ENCODE data around the gene WASF2. TPM values are rescaled to one million over a fixed set of nuclear protein-coding genes. Genes with fewer than 3 reads are reported as not detected.

The WASF2 gene
- total RNA-seq, 3 donors from 2014 or later = 131 to 159 (median 134) TPM

DNA sequence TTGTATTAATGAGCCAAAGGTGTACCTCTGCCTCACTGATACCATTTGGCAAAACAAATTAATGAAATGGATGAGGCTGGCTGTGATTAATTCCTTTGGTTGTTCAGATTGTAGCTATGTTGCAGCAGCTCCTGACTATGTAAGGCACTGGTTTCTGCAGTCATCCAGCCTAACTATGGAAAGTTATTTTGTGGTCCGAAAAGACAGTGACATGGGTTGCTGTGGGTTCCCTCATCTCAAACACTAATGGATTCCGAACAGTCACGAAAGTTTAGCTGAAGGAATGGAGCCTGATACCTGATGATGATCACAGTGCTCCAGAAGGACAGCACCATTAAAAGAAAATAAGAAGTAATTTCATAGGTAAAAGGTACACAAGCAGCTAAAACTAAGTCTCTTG is 42.6 kb downstream of the WASF2 start:
- TF ChIP-seq, protein P1, sequence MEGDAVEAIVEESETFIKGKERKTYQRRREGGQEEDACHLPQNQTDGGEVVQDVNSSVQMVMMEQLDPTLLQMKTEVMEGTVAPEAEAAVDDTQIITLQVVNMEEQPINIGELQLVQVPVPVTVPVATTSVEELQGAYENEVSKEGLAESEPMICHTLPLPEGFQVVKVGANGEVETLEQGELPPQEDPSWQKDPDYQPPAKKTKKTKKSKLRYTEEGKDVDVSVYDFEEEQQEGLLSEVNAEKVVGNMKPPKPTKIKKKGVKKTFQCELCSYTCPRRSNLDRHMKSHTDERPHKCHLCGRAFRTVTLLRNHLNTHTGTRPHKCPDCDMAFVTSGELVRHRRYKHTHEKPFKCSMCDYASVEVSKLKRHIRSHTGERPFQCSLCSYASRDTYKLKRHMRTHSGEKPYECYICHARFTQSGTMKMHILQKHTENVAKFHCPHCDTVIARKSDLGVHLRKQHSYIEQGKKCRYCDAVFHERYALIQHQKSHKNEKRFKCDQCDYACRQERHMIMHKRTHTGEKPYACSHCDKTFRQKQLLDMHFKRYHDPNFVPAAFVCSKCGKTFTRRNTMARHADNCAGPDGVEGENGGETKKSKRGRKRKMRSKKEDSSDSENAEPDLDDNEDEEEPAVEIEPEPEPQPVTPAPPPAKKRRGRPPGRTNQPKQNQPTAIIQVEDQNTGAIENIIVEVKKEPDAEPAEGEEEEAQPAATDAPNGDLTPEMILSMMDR (IDR thresholded peaks at IDR 0.05) = no peak
- intact Hi-C loops (cut with DNase I, micrococcal nuclease) = no loop called here
- no peak overlapping the region for H3K4me3 ChIP-seq
- DNase-seq (no peak), ATAC-seq (no peak)
- no peaks in the 10 kb centered on the region for H3K9me3 ChIP-seq
- no peaks in the 10 kb centered on the region for H3K36me3 ChIP-seq (ENCODE audit: low read depth)
- peaks cover 17% of the 10 kb centered on the region for H3K4me1 ChIP-seq (ENCODE audit: low read depth)

DNA sequence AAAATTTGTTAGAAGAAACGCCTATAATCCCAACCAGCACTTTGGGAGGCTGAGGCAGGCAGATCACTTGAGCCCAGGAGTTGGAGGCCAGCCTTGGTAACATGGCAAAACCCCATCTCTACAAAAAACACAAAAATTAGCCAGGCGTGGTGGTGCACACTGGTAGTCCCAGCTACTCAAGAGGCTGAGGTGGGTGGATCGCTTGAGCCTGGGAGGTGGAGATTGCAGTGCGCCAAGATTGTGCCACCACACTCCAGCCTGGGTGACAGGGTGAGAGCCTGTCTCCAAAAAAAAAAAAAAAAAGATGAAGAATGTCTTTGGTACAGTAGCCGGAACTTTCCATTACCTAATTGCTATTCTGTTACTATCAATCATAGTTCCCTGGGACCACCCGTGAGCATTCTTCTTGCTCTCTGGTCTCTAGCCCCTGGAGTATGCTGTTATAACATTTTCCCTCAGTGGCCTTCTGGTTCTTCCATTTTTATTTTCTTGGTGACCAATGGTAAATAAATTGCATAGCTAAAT is 43.4 kb downstream of the WASF2 start:
- DNase-seq (no peak), ATAC-seq (no peak)
- Histone ChIP-seq H3K36me3 (ENCODE audit: low read depth) (no peaks in the 10 kb centered on the region), H3K9me3 (no peaks in the 10 kb centered on the region), H3K4me1 (ENCODE audit: low read depth) (peaks cover 17% of the 10 kb centered on the region), H3K4me3 (no peak overlapping the region)
- TF ChIP-seq, protein P1 (IDR thresholded peaks at IDR 0.05) = no peak
- intact Hi-C loops (cut with DNase I, micrococcal nuclease) = no loop called here

DNA sequence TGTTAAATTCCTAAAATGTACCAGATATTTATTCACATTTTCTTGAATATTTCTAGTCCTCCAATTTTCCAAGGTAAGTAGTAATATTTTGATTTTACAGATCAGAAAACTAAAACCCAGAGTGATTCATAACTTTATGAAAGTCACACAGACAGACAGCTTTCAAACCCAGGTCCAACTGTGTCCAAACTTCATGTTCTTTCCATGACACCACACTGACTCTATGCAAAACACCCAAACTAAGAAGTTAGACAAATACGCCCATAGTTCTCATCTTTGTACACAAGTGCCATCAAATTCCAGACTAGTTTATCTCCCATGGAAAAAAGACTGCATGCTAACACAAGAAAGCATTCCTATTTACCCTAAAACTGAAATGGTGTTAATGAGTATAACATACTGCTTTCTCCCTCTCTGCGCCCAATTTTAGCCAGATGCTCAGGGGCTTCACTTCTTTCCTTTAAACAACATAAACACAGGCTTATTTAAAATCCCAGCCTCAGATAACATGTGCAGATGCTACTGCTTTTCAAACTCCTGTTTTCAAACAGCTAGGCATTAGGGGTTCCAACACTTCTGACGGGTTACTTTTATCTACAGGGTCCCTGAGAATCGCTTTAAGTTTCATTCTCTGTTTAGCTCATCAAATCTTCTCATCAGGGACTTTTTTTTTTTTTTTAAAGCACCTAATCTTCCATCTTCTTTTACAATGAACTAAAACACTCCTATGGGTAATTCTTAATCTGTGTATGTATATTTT is 44.6 kb downstream of the WASF2 start:
- H3K9me3 ChIP-seq = no peaks in the 10 kb centered on the region
- peak; percentile 25 for ATAC-seq
- peaks cover 19% of the 10 kb centered on the region for H3K4me1 ChIP-seq (ENCODE audit: low read depth)
- intact Hi-C loops (cut with DNase I, micrococcal nuclease) = no loop called here
- TF ChIP-seq, protein P1 (IDR thresholded peaks at IDR 0.05) = no peak
- no peaks in the 10 kb centered on the region for H3K36me3 ChIP-seq (ENCODE audit: low read depth)
- H3K4me3 ChIP-seq = no peak overlapping the region
- no peak for DNase-seq

DNA sequence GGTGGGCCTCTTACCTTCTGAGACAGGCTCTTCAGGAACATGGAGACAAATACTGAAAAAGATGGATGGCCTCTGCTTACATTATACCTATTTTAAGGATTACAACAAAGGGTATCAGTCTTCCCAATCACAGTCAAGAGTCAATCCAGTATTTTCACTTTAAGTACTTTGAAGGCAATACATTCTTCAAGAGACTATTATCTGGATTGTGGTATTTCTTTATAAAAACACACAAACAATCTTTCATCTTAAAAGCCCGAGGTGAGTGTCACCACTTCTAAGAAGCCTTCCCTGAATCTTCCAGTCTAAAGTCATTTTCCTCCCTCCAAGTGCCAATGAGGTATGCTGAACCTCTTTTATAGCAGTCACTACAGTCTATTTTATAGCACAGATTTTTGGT is 45.3 kb downstream of the WASF2 start:
- Histone ChIP-seq H3K9me3 (no peaks in the 10 kb centered on the region), H3K4me1 (ENCODE audit: low read depth) (peaks cover 27% of the 10 kb centered on the region), H3K36me3 (ENCODE audit: low read depth) (no peaks in the 10 kb centered on the region), H3K4me3 (no peak overlapping the region)
- TF ChIP-seq, protein P1 (IDR thresholded peaks at IDR 0.05) = no peak
- intact Hi-C loops (cut with DNase I, micrococcal nuclease) = no loop called here
- no peak for ATAC-seq
- DNase-seq = no peak

DNA sequence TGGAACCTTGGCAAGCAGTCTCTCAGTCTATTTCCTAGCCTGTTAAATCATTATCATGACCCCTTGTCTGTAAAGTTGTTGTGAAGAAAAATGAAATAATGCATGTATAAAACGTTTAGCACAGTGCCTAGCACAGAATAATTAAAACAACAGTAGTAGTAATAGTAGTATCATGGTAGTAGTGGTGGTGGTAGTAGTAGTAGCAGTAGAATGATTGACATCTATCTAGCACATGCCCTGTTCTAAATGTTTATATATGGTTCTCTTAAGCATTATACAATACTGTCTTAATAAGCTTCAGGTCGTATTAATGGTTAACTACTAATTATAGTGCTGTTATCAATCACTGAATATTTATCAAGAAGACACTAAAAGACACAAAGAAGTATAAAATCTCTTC is 50.8 kb downstream of the WASF2 start:
- Histone ChIP-seq H3K36me3 (ENCODE audit: low read depth) (no peaks in the 10 kb centered on the region), H3K4me1 (ENCODE audit: low read depth) (peaks cover 63% of the 10 kb centered on the region), H3K4me3 (no peak overlapping the region), H3K9me3 (no peaks in the 10 kb centered on the region)
- no peak for ATAC-seq
- no peak for DNase-seq
- intact Hi-C loops (cut with DNase I, micrococcal nuclease) = no loop called here
- TF ChIP-seq, protein P1 (IDR thresholded peaks at IDR 0.05) = no peak
